Panc1 (cell line): ENCODE measurements around the gene GALNT18.

Experiments used
- POLR2AphosphoS5 ChIP-seq: IDR thresholded peaks from 2 replicates; pipeline ENCODE4 v1.6.1; 2012; ENCODE audit warnings: mild to moderate bottlenecking, low read depth, low read length, moderate library complexity
- SIN3A ChIP-seq: IDR thresholded peaks from 2 replicates; pipeline ENCODE4 v1.6.1; 2012; ENCODE audit warnings: low read depth, mild to moderate bottlenecking, low read length, moderate library complexity, borderline replicate concordance; ENCODE audit not compliant: insufficient read depth
- TCF7L2 ChIP-seq: IDR thresholded peaks from 2 replicates; pipeline ENCODE4 v1.6.1; 2011; ENCODE audit warnings: mild to moderate bottlenecking, low read depth, low read length, inconsistent platforms
- TF ChIP-seq, protein P1 (sequence below): fragments of 450-650 bp; IDR thresholded peaks from 2 replicates; pipeline ENCODE4 v1.5.1; 2017; ENCODE audit warnings: mild to moderate bottlenecking

DNA sequence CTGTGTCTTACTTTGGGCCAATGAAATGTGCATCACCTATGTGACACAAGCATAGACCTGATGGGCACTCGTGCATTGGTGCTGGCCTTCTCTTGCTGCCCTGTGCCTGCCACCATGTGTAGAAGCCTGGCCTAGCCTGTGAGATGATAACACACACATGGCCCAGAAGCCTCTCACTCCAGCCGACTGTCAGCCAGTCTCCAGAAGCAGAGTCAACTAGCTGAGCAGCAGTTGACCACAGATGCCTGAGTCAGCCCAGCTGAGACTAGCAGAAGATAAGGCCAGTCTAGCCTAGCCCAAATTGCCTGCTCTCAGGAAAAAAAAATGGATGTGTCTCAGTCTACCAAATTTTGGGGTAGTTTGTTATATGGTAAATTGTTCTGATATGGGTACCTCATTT, 314.9 kb downstream of the GALNT18 start:
- TF ChIP-seq, protein P1, sequence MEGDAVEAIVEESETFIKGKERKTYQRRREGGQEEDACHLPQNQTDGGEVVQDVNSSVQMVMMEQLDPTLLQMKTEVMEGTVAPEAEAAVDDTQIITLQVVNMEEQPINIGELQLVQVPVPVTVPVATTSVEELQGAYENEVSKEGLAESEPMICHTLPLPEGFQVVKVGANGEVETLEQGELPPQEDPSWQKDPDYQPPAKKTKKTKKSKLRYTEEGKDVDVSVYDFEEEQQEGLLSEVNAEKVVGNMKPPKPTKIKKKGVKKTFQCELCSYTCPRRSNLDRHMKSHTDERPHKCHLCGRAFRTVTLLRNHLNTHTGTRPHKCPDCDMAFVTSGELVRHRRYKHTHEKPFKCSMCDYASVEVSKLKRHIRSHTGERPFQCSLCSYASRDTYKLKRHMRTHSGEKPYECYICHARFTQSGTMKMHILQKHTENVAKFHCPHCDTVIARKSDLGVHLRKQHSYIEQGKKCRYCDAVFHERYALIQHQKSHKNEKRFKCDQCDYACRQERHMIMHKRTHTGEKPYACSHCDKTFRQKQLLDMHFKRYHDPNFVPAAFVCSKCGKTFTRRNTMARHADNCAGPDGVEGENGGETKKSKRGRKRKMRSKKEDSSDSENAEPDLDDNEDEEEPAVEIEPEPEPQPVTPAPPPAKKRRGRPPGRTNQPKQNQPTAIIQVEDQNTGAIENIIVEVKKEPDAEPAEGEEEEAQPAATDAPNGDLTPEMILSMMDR: no peak
- no peak for TF ChIP-seq SIN3A
- no peak for TF ChIP-seq POLR2AphosphoS5
- no peak for TF ChIP-seq TCF7L2
